ENCODE measurements around the gene ANO5. TPM values are rescaled to one million over a fixed set of nuclear protein-coding genes. Genes with fewer than 3 reads are reported as not detected.
"Not testable (repeated sequence)": the region's sequence is repeated elsewhere in the genome, so short reads cannot be mapped to it uniquely, and the experiment has no call there.

Gene ANO5
- total RNA-seq, 2 experiments from 2014 or later: 0.12 TPM

- Mint-ChIP-seq H3K4me3 (no peak overlapping the region), H3K27ac (no peak overlapping the region), H3K9me3 (no peaks in the 10 kb centered on the region), H3K4me1 (no peaks in the 10 kb centered on the region), H3K27me3 (no peaks in the 10 kb centered on the region), H3K36me3 (ENCODE audit: low read depth) (no peaks in the 10 kb centered on the region)
- POLR2A ChIA-PET: no interaction called here
- CTCF ChIA-PET: no interaction called here
- DNase-seq: no peak
Measured at GRCh38 chr11:22234743-22235142, 41.9 kb downstream of the ANO5 start.

DNA sequence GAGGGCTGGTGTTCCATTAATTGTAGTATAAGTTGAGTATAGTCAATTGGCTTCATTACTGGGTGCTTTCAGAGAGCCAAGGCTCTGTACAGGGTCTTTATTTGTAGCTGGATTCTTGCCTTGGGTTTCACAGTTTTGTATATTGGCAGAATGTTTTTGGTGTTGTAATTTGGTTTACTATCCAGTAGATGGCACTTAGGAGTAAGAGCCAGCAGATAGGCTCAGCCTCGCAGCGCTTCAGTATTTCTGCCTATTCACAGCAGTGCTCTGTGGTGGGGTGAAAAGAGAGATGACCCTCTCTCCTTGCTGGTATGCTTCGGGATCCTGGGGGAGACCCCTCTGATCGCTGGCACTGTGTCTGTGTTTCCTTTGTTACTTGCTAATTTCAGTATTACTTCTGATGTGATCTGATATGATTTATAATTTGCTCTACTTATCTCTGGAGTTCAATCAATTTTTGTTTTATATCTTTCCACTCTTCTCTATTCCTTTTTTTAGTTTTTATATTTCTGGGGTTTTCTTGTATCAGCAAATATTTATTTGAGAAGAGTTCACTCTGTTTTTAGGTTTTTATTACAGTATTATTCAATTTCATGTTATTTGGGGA lies 52.2 kb downstream of the ANO5 start:
- Mint-ChIP-seq H3K9me3 (no peaks in the 10 kb centered on the region), H3K4me3 (no peak overlapping the region), H3K4me1 (no peaks in the 10 kb centered on the region), H3K27ac (no peak overlapping the region), H3K36me3 (ENCODE audit: low read depth) (no peaks in the 10 kb centered on the region), H3K27me3 (peaks cover 4% of the 10 kb centered on the region)
- ChIA-PET POLR2A (no interaction called here), CTCF (interaction anchor here (0.6 kb wide), 1 partner anchor 1086 kb away, joined by 3 read pairs; no protein-coding TSS in a partner anchor)
- DNase-seq: peak; percentile 16

DNA sequence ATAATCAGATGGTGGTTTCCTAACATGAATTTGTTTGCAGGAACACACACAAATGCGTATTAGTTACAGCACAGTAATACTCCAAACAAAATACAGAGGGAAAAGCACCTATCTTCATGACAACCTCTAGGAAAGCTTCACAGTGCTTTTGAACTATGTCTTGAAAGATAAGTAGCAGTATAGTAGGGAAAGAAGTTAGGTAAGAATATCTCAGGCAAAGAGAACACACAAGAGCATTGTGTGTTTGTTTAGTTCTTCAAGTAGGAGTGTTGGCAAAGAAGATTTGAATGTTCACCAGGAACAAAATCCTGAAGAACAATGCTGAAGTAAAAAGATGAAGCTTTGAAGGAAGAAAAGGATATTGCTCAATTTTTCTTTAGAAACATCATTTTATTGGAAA lies 54.1 kb downstream of the ANO5 start:
- ChIA-PET POLR2A (no interaction called here), CTCF (no interaction called here)
- Mint-ChIP-seq H3K9me3 (no peaks in the 10 kb centered on the region), H3K27ac (no peak overlapping the region), H3K36me3 (ENCODE audit: low read depth) (no peaks in the 10 kb centered on the region), H3K4me3 (no peak overlapping the region), H3K27me3 (peaks cover 6% of the 10 kb centered on the region), H3K4me1 (no peaks in the 10 kb centered on the region)
- no peak for DNase-seq

DNA sequence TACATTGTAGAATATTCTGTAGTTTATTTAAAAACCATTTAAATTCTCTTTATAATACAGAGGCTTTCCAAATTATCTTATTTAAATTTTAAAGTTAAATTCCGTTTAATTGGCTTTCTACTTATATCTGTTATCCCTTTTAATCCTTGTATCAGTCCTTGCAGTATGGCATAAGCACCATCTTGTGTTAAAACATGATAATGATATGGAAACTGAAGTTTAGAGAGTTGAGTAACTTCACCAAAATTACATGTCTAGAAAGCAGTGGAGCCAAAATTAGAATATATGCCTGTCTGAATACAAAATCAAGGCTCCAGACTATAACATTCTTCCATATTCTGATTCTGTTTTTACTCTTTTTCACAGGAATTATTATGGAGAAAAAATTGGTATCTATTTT lies 57.0 kb downstream of the ANO5 start:
- Mint-ChIP-seq H3K27ac (no peak overlapping the region), H3K36me3 (ENCODE audit: low read depth) (no peaks in the 10 kb centered on the region), H3K4me1 (no peaks in the 10 kb centered on the region), H3K4me3 (no peak overlapping the region), H3K9me3 (no peaks in the 10 kb centered on the region), H3K27me3 (peaks cover 2% of the 10 kb centered on the region)
- ChIA-PET CTCF (no interaction called here), POLR2A (no interaction called here)
- DNase-seq: no peak

DNA sequence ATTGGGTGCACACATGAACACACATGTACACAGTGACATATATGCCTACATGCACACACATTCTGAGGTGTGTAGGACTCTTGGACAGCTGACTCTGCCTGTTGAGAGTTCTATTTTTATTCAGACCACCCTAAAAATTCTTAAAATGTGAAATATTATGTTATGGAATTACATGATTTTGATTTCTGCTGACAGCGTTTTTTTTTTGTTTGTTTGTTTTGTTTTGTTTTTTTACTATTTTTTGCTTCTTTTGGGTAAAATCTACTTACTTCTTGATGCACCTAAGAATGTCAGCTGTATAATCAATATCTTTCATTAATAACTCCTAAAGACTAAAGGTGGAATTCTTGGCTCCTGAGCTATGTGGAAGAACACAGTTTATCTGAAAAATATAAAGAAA lies 64.0 kb downstream of the ANO5 start:
- H3K27ac Mint-ChIP-seq: no peak overlapping the region
- H3K27me3 Mint-ChIP-seq: peaks cover 2% of the 10 kb centered on the region
- no peak for DNase-seq
- POLR2A ChIA-PET: no interaction called here
- H3K4me1 Mint-ChIP-seq: no peaks in the 10 kb centered on the region
- no peaks in the 10 kb centered on the region for H3K9me3 Mint-ChIP-seq
- no peak overlapping the region for H3K4me3 Mint-ChIP-seq
- no peaks in the 10 kb centered on the region for H3K36me3 Mint-ChIP-seq (ENCODE audit: low read depth)
- CTCF ChIA-PET: no interaction called here

DNA sequence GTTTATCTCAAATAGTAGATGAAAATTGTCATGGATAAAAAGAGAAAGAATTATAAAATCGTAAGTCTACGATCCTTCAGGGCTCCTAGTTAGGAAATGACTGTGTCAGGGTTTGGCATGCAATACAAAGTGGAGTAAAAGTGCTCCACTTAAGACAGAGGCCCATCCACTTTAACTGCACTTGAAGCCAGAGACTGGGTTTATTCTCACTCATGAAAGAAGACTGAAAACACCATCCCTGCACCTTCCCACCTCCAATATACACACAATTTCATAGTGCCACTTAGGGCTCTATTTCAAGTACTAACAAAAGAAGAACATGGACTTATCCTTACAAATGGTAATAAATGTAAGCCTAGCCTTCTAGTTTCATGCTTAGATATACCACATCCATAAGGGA lies 70.7 kb downstream of the ANO5 start:
- ChIA-PET POLR2A (no interaction called here), CTCF (no interaction called here)
- peaks cover 2% of the 10 kb centered on the region for H3K27me3 Mint-ChIP-seq
- no peak for DNase-seq
- H3K4me1 Mint-ChIP-seq: no peaks in the 10 kb centered on the region
- no peaks in the 10 kb centered on the region for H3K36me3 Mint-ChIP-seq (ENCODE audit: low read depth)
- H3K27ac Mint-ChIP-seq: no peak overlapping the region
- H3K9me3 Mint-ChIP-seq: no peaks in the 10 kb centered on the region
- no peak overlapping the region for H3K4me3 Mint-ChIP-seq

GRCh38 chr11:22268983-22269624 lies 76.2 kb downstream of the ANO5 start:
- H3K27me3 Mint-ChIP-seq: not testable (repeated sequence)

DNA sequence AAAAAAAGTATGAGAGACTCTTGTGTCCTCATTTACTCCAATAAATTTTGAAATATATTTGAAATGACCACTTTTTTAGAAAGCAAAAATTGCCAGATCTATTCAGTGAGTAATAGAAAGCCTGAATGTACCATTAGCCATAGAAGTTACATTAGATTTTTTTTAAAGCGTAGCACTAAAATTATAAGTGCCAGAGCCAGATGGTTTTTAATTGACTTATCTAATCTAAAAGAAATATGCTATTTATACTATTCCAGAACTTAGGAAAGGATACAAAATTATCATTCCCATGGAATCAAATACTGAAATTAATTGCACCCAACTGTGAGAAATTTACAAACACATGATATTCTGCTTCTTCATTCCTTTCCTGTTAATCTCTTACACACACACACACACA lies 80.9 kb downstream of the ANO5 start:
- H3K27ac Mint-ChIP-seq: no peak overlapping the region
- no peaks in the 10 kb centered on the region for H3K9me3 Mint-ChIP-seq
- H3K36me3 Mint-ChIP-seq (ENCODE audit: low read depth): no peaks in the 10 kb centered on the region
- ChIA-PET POLR2A (no interaction called here), CTCF (no interaction called here)
- no peak for DNase-seq
- no peak overlapping the region for H3K4me3 Mint-ChIP-seq
- no peaks in the 10 kb centered on the region for H3K4me1 Mint-ChIP-seq
- no peaks in the 10 kb centered on the region for H3K27me3 Mint-ChIP-seq

More at GRCh38 chr11:22268983-22269624, 76.2 kb downstream of the ANO5 start:
- H3K27ac Mint-ChIP-seq; POLR2A ChIA-PET; H3K36me3 Mint-ChIP-seq (ENCODE audit: low read depth); CTCF ChIA-PET; H3K9me3 Mint-ChIP-seq; H3K4me3 Mint-ChIP-seq; DNase-seq; H3K4me1 Mint-ChIP-seq: not testable (repeated sequence)

GRCh38 chr11:22275600-22275999 lies 82.7 kb downstream of the ANO5 start:
- no peak for DNase-seq
- H3K9me3 Mint-ChIP-seq: no peaks in the 10 kb centered on the region
- ChIA-PET CTCF (no interaction called here), POLR2A (no interaction called here)
- no peaks in the 10 kb centered on the region for H3K27me3 Mint-ChIP-seq
- no peak overlapping the region for H3K4me3 Mint-ChIP-seq
- no peaks in the 10 kb centered on the region for H3K36me3 Mint-ChIP-seq (ENCODE audit: low read depth)
- no peak overlapping the region for H3K27ac Mint-ChIP-seq
- H3K4me1 Mint-ChIP-seq: no peaks in the 10 kb centered on the region

- H3K9me3 Mint-ChIP-seq: no peaks in the 10 kb centered on the region
- CTCF ChIA-PET: no interaction called here
- no peaks in the 10 kb centered on the region for H3K27me3 Mint-ChIP-seq
- no peaks in the 10 kb centered on the region for H3K4me1 Mint-ChIP-seq
- no peak overlapping the region for H3K4me3 Mint-ChIP-seq
- POLR2A ChIA-PET: no interaction called here
- H3K36me3 Mint-ChIP-seq (ENCODE audit: low read depth): no peaks in the 10 kb centered on the region
- DNase-seq: no peak
- H3K27ac Mint-ChIP-seq: no peak overlapping the region
Measured at GRCh38 chr11:22276535-22276934, 83.7 kb downstream of the ANO5 start.

GRCh38 chr11:22284991-22285390 lies 92.1 kb downstream of the ANO5 start:
- H3K9me3 Mint-ChIP-seq; H3K4me3 Mint-ChIP-seq; CTCF ChIA-PET; H3K36me3 Mint-ChIP-seq (ENCODE audit: low read depth); POLR2A ChIA-PET; H3K27me3 Mint-ChIP-seq; H3K27ac Mint-ChIP-seq; DNase-seq; H3K4me1 Mint-ChIP-seq: not testable (repeated sequence)

DNA sequence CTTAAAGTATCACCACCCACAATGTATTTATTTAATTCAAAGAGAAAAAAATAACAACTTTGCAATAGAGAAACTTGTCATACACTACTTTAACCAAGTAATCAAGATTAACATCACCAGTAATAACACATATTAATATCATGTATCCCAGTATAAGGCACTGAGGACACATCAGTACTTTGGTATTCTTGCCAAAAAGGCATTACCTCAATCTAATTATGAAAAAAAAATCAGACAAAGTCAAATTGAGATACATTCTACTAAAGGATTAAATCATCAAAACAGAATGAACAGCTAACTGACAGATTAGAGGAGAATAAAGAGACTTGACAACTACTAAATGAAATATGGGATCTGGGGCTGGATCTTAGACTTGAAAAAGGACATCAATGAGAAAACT lies 109.5 kb downstream of the ANO5 start:
- ChIA-PET POLR2A (no interaction called here), CTCF (no interaction called here)
- no peaks in the 10 kb centered on the region for H3K4me1 Mint-ChIP-seq
- H3K9me3 Mint-ChIP-seq: no peaks in the 10 kb centered on the region
- no peaks in the 10 kb centered on the region for H3K36me3 Mint-ChIP-seq (ENCODE audit: low read depth)
- DNase-seq: no peak
- H3K27ac Mint-ChIP-seq: no peak overlapping the region
- H3K4me3 Mint-ChIP-seq: no peak overlapping the region
- H3K27me3 Mint-ChIP-seq: peaks cover 4% of the 10 kb centered on the region

- H3K4me3 Mint-ChIP-seq: no peak overlapping the region
- peaks cover 4% of the 10 kb centered on the region for H3K27me3 Mint-ChIP-seq
- CTCF ChIA-PET: no interaction called here
Measured at GRCh38 chr11:22304337-22304961, 111.6 kb downstream of the ANO5 start.

GRCh38 chr11:22317656-22318055 lies 124.8 kb downstream of the ANO5 start:
- POLR2A ChIA-PET: no interaction called here
- Mint-ChIP-seq H3K27ac (no peak overlapping the region), H3K36me3 (ENCODE audit: low read depth) (no peaks in the 10 kb centered on the region), H3K4me1 (no peaks in the 10 kb centered on the region), H3K27me3 (no peaks in the 10 kb centered on the region), H3K4me3 (no peak overlapping the region), H3K9me3 (no peaks in the 10 kb centered on the region)
- CTCF ChIA-PET: no interaction called here
- no peak for DNase-seq

More at GRCh38 chr11:22304337-22304961, 111.6 kb downstream of the ANO5 start:
- Mint-ChIP-seq H3K27ac (no peak overlapping the region), H3K4me1 (no peaks in the 10 kb centered on the region), H3K36me3 (ENCODE audit: low read depth) (no peaks in the 10 kb centered on the region), H3K9me3 (no peaks in the 10 kb centered on the region)
- DNase-seq: no peak
- POLR2A ChIA-PET: no interaction called here
